Keratinocyte (primary cell): ENCODE measurements around the gene MARS1. TPM values are rescaled to one million over a fixed set of nuclear protein-coding genes. Genes with fewer than 3 reads are reported as not detected.

Experiments used
- DNase-seq: peaks from one replicate; pipeline ENCODE4 v3.0.0-alpha.2; 2011; ENCODE audit warnings: low read depth, missing footprints, low spot score
- FAIRE-seq: peaks from 2 replicates; lab custom pipeline; 2011; peaks lifted over from hg19 to GRCh38; lab: Jason Lieb, UNC
- H2AFZ ChIP-seq: 2 replicates; pipeline ENCODE4 v1.6.0; 2012; ENCODE audit warnings: low read length, control low read depth, inconsistent platforms; ENCODE audit not compliant: control insufficient read depth
- H3K27ac ChIP-seq: 2 replicates; pipeline ENCODE4 v1.5.1; 2011; ENCODE audit warnings: low read length; ENCODE audit not compliant: control insufficient read depth, insufficient read depth
- H3K27me3 ChIP-seq: 3 replicates; pipeline ENCODE4 v1.6.0; 2011; ENCODE audit warnings: low read length; ENCODE audit not compliant: control insufficient read depth, insufficient read depth; ENCODE audit errors: extremely low read depth
- H3K36me3 ChIP-seq, 2 experiments: 2 replicates in 1 of 2; 3 replicates in 1 of 2; pipeline ENCODE4 v1.5.1; 2011; ENCODE audit warnings: low read length in 2 of 2, mild to moderate bottlenecking in 1 of 2; ENCODE audit not compliant: control insufficient read depth in 2 of 2, insufficient read depth in 2 of 2; ENCODE audit errors: extremely low read depth in 1 of 2
- H3K4me1 ChIP-seq: 3 replicates; pipeline ENCODE4 v1.5.1; 2011; ENCODE audit warnings: low read length; ENCODE audit not compliant: control insufficient read depth, insufficient read depth; ENCODE audit errors: extremely low read depth
- H3K4me2 ChIP-seq: 3 replicates; pipeline ENCODE4 v1.6.0; 2011; ENCODE audit warnings: low read depth, low read length; ENCODE audit not compliant: control insufficient read depth, insufficient read depth; ENCODE audit errors: extremely low read depth
- H3K4me3 ChIP-seq, 3 experiments: fragments of 200-600 bp in 1 of 3; sonication (generic) in 1 of 3; 2 replicates in 2 of 3; 3 replicates in 1 of 3; pipeline ENCODE4 v1.5.1; 2011 to 2016; ENCODE audit warnings: low read length in 3 of 3, mild to moderate bottlenecking in 3 of 3, control low read depth in 2 of 3, inconsistent platforms in 1 of 3, low read depth in 1 of 3, mixed read lengths in 1 of 3, mixed run types in 1 of 3, moderate library complexity in 1 of 3; ENCODE audit not compliant: control insufficient read depth in 2 of 3, insufficient read depth in 2 of 3; ENCODE audit errors: extremely low read depth in 1 of 3
- H3K79me2 ChIP-seq: 2 replicates; pipeline ENCODE4 v1.6.0; 2012; ENCODE audit warnings: low read length; ENCODE audit not compliant: control insufficient read depth, insufficient read depth
- H3K9ac ChIP-seq: 3 replicates; pipeline ENCODE4 v1.6.0; 2011; ENCODE audit warnings: low read length; ENCODE audit not compliant: control insufficient read depth, insufficient read depth; ENCODE audit errors: extremely low read depth
- H3K9me1 ChIP-seq: 3 replicates; pipeline ENCODE4 v1.6.0; 2011; ENCODE audit warnings: low read length; ENCODE audit not compliant: control insufficient read depth, insufficient read depth; ENCODE audit errors: extremely low read depth
- H3K9me3 ChIP-seq: 2 replicates; pipeline ENCODE4 v1.5.1; 2012; ENCODE audit warnings: low read depth, low read length; ENCODE audit not compliant: control insufficient read depth
- H4K20me1 ChIP-seq: 3 replicates; pipeline ENCODE4 v1.6.0; 2011; ENCODE audit warnings: low read length; ENCODE audit not compliant: control insufficient read depth, insufficient read depth; ENCODE audit errors: extremely low read depth
- EZH2 ChIP-seq: IDR thresholded peaks from one replicate; pipeline ENCODE4 v1.6.1; 2012; ENCODE audit warnings: inconsistent platforms, mild to moderate bottlenecking, low read length, moderate library complexity
- dilution Hi-C: fragments of 300-500 bp; cut with MboI; formaldehyde crosslinking; loops from one replicate; pipeline ENCODE4 v1.7.0; 2020; ENCODE audit warnings: low sequenced_read_pairs; ENCODE audit not compliant: extremely low pct_ligation_motif_present
- polyA plus RNA-seq, 5 experiments: library from polyadenylated mRNA; depleted of rRNA in 3 of 5; stranded (reverse) in 3 of 5; stranded (forward) in 1 of 5; unstranded in 1 of 5; fragments of >200 nt; gene quantifications; 1 replicate in 1 of 5; 2 replicates in 3 of 5; 3 replicates in 1 of 5; pipeline versions ENCODE4 v1.2.1 to v1.2.3, GENCODE V29; 2011 to 2012; ENCODE audit warnings: missing spikeins in 2 of 5, low read depth in 1 of 5, low replicate concordance in 1 of 5
- TF ChIP-seq, protein P1 (sequence below), 3 experiments: IDR thresholded peaks in 1 of 3; conservative IDR thresholded peaks in 1 of 3; optimal IDR thresholded peaks in 1 of 3; 2 replicates in 2 of 3; 3 replicates in 1 of 3; pipeline versions ENCODE3 to v1.5.1; 2011; ENCODE audit warnings: low read length in 3 of 3, mild to moderate bottlenecking in 3 of 3, moderate library complexity in 2 of 3, control low read depth in 1 of 3, inconsistent platforms in 1 of 3; ENCODE audit not compliant: insufficient read depth in 2 of 3; ENCODE audit errors: extremely low read depth in 1 of 3

The MARS1 gene
- polyA plus RNA-seq, 1 donor (not counting 4 experiments of a cell fraction or from before 2014, with no cell fraction given) = 125 TPM

- H3K79me2 ChIP-seq = no peaks in the 10 kb centered on the region
- H3K27ac ChIP-seq = peak overlapping the region; percentile 91
- H3K9me1 ChIP-seq = no peaks in the 10 kb centered on the region
- no peaks in the 10 kb centered on the region for H4K20me1 ChIP-seq
- no peaks in the 10 kb centered on the region for H3K9me3 ChIP-seq
- TF ChIP-seq EZH2 = no peak
- TF ChIP-seq, protein P1, sequence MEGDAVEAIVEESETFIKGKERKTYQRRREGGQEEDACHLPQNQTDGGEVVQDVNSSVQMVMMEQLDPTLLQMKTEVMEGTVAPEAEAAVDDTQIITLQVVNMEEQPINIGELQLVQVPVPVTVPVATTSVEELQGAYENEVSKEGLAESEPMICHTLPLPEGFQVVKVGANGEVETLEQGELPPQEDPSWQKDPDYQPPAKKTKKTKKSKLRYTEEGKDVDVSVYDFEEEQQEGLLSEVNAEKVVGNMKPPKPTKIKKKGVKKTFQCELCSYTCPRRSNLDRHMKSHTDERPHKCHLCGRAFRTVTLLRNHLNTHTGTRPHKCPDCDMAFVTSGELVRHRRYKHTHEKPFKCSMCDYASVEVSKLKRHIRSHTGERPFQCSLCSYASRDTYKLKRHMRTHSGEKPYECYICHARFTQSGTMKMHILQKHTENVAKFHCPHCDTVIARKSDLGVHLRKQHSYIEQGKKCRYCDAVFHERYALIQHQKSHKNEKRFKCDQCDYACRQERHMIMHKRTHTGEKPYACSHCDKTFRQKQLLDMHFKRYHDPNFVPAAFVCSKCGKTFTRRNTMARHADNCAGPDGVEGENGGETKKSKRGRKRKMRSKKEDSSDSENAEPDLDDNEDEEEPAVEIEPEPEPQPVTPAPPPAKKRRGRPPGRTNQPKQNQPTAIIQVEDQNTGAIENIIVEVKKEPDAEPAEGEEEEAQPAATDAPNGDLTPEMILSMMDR (optimal IDR thresholded peaks at IDR 0.05 in 1 of 3, IDR thresholded peaks at IDR 0.05 in 1 of 3, conservative IDR thresholded peaks at IDR 0.05 in 1 of 3; ENCODE audit: extremely low read depth in 1 of 3, insufficient read depth in 2 of 3, low read length in 3 of 3) = peak; percentile 85 to 91 (median 91)
- peak overlapping the region; percentile 50 to 96 (median 94) for H3K4me3 ChIP-seq
- H3K36me3 ChIP-seq = no peaks in the 10 kb centered on the region
- H3K27me3 ChIP-seq = peaks cover 16% of the 10 kb centered on the region
- H2AFZ ChIP-seq = peak overlapping the region; percentile 97
- peak overlapping the region; percentile 76 for H3K9ac ChIP-seq
- H3K4me1 ChIP-seq = peaks cover 44% of the 10 kb centered on the region
- dilution Hi-C loops = no loop called here
- peak; percentile 85 for DNase-seq
- H3K4me2 ChIP-seq = peak overlapping the region; percentile 93
- FAIRE-seq = peak; percentile 77
Measured at GRCh38 chr12:57459055-57459749, 28.7 kb upstream of the MARS1 start.

- Histone ChIP-seq H3K27me3 (peaks cover 16% of the 10 kb centered on the region), H3K9me1 (no peaks in the 10 kb centered on the region), H3K36me3 (no peaks in the 10 kb centered on the region), H3K27ac (peak within 1 kb of the TSS; percentile 91), H3K4me2 (peak within 1 kb of the TSS; percentile 97), H3K4me3 (peak within 1 kb of the TSS; percentile 50 to 96 (median 94)), H2AFZ (peak within 1 kb of the TSS; percentile 97), H3K9me3 (no peaks in the 10 kb centered on the region), H3K4me1 (peaks cover 44% of the 10 kb centered on the region), H3K79me2 (no peaks in the 10 kb centered on the region), H4K20me1 (no peaks in the 10 kb centered on the region), H3K9ac (peak within 1 kb of the TSS; percentile 76)
- no peak for DNase-seq
- FAIRE-seq = no peak
- dilution Hi-C loops = no loop called here
- no peak for TF ChIP-seq EZH2
- TF ChIP-seq, protein P1 (optimal IDR thresholded peaks at IDR 0.05 in 1 of 3, IDR thresholded peaks at IDR 0.05 in 1 of 3, conservative IDR thresholded peaks at IDR 0.05 in 1 of 3; ENCODE audit: extremely low read depth in 1 of 3, insufficient read depth in 2 of 3, low read length in 3 of 3) = no peak
Measured at GRCh38 chr12:57459750-57460467, 28.0 kb upstream of the MARS1 start, which contains the start of gene GLI1. TSS of gene GLI1 (plus strand) at chr12:57459785. CDS start at chr12:57463692, 3,907 bp downstream.
